HG02970 (cell line): ENCODE measurements around the gene STRBP.
"Not testable (repeated sequence)": the region's sequence is repeated elsewhere in the genome, so short reads cannot be mapped to it uniquely, and the experiment has no call there.

Experiments
- ATAC-seq: cut with Tn5 transposase; IDR thresholded peaks from one replicate; pipeline ENCODE4 v1.9.1; 2021; ENCODE audit warnings: mild to moderate bottlenecking, moderate library complexity, moderate number of reproducible peaks; ENCODE audit not compliant: unreplicated experiment, low FRiP score

STRBP gene

GRCh38 chr9:123201083-123201482 lies 67.3 kb downstream of the STRBP start:
- no peak for ATAC-seq

DNA sequence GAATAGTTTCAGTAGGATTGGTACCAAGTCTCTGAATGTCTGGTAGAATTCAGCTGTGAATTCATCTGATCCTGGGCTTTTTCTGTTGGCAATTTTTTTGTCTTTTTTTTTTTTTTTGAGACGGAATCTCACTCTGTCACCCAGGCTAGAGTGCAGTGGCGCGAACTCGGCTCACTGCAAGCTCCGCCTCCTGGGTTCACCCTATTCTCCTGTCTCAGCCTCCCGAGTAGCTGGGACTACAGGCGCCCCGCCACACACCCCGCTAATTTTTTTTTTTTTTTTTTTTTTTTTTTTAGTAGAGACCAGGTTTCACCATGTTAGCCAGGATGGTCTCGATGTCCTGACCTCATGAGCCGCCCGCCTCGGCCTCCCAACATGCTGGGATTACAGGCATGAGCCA lies 67.9 kb downstream of the STRBP start:
- not testable (repeated sequence) for ATAC-seq

DNA sequence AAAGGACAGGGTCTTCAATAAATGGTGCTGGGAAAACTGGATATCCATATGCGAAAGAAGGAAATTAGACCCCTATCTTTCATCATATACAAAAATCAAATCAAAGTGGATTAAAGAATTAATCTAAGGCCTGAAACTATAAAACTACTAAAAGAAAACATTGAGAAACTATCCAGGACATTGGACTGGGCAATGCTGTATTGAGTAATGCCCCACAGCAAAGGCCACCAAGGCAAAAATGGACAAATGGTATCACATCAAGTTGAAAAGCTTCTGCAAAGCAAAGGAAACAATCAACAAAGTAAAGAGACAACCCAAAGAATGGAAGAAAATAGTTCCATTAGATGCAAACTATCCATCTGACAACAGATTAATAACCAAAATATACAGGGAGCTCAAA lies 72.3 kb downstream of the STRBP start:
- no peak for ATAC-seq

GRCh38 chr9:123194023-123194422 lies 74.4 kb downstream of the STRBP start:
- no peak for ATAC-seq

- ATAC-seq, result no peak
These were observed 76.7 kb downstream of the STRBP start for GRCh38 chr9:123191680-123192079.

DNA sequence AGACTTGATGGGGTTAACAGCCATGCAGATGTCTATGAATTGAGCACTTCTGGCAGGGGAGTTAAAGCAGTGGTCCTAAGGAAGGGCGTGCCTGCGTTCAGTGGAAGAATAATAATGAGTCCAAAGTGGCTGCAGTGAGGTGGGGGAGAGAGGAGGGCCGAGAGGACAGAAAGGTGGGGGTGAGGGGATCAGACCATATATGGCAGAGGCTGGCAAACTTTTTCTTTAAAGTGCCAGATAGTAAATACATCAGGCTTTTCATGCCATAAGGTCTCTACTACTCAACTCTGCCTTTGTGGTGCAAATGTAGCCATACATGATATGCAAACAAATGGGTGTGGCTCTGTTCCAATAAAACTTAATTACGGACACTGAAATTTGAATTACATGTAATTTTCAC lies 77.1 kb downstream of the STRBP start:
- no peak for ATAC-seq

- no peak for ATAC-seq
These were observed 81.3 kb downstream of the STRBP start for GRCh38 chr9:123187131-123187530.

GRCh38 chr9:123186029-123186428 lies 82.4 kb downstream of the STRBP start:
- ATAC-seq, result not testable (repeated sequence)

- ATAC-seq, result no peak
These were observed 91.4 kb downstream of the STRBP start for GRCh38 chr9:123176949-123177348.

GRCh38 chr9:123175854-123176629 lies 92.3 kb downstream of the STRBP start:
- ATAC-seq, result no peak

GRCh38 chr9:123174887-123175518 lies 93.4 kb downstream of the STRBP start:
- peak; percentile 61 for ATAC-seq

- no peak for ATAC-seq
These were observed 94.3 kb downstream of the STRBP start for GRCh38 chr9:123174079-123174478.

GRCh38 chr9:123169926-123170325 lies 98.5 kb downstream of the STRBP start:
- no peak for ATAC-seq

GRCh38 chr9:123168586-123168985 lies 99.8 kb downstream of the STRBP start:
- ATAC-seq, result no peak

GRCh38 chr9:123167474-123167873 lies 100.9 kb downstream of the STRBP start:
- ATAC-seq, result no peak

DNA sequence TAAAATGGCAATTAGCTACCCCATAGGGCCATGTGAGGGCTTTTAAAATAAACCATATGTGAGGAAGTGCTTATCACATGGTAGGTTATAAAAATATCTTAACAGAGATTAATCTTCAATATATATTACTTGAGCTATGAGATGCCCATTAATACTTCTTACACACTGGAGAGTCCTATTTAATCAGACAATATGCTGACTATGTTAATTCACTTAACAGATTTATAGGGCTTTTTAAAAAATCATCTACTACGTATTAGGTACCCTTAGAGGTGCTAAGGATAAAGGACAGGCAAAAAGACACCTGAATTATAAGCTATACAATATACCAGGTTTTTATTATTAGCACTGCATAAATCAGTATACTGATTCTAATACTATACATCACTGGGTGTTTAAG lies 102.6 kb downstream of the STRBP start:
- ATAC-seq, result no peak

DNA sequence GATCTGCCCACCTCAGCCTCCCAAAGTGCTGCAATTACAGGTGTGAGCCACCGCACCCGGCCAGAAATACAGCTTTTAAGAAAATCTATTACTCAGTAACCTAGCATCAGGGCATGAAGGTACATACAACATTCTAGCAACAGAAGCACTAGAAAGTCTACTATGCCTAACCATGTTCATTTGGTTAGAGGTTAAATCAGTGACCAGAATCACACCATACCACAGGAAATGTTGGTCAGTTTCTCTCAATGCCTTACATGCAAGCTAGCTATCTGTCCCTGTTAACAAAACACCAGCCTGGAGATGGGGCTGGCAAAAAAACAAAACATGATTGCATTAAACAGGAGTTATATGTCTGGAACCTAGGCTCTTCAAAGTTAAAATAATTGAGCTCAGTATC lies 104.1 kb downstream of the STRBP start:
- no peak for ATAC-seq

- ATAC-seq, result no peak
These were observed 105.5 kb downstream of the STRBP start for GRCh38 chr9:123162791-123163345.

DNA sequence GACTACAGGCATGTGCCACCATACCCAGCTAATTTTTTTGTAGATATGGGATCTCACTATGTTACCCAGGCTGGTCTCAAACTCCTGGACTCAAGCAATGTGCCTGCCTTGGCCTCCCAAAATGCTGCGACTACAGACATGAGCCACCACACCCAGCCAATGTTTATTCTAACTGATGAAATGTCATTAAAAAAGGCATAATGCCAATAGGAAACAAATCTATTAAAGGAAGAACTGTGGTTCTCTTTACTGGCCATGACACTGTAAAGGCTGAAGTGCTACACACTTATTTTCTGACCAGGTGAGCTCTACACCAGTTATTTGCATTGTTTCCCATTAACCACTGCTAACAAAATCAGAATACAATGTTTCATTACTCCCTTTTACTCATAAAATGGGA lies 106.0 kb downstream of the STRBP start:
- ATAC-seq, result no peak

- no peak for ATAC-seq
These were observed 111.2 kb downstream of the STRBP start for GRCh38 chr9:123157221-123157620.

DNA sequence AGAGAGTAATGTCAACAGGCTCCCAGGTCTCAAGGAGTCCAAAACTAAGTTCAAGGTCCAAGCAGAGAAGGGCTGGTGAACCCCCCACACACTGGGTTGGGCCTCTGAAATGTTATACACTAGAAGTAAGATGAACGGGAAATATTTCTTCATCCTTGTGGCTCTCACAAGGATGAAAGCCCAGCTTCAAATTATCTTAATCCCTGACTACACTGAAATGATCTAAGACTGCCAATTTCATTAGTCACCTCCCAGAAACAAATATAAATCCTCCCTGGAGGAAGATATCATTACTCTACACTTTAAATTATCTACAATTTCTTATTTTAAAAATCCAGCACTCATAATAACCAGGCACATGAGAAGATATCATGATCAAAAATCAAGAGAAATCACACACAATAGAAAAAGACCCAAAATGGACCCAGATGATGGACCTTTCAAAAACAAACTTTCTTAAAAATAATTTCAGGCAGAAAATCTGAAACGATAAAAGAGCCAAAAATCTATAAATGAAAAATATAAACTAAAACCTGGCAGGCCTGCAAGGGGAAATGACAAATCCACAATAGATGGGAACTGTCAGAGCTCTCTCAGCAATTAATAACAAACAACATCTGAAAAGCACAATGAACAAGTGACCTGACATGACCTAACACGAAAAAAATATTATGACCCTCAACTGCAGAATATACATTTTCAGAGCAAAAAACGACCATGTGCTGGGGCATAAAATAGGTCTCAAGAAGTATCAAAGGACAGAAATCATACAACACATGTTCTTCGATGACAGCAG lies 117.5 kb downstream of the STRBP start:
- ATAC-seq, result no peak
